HEK293 (cell line): Measurements from ENCODE around the gene STARD4.

Source experiments
- HOXC10 ChIP-seq: sonication (generic); formaldehyde crosslinking; IDR thresholded peaks from 2 replicates; pipeline ENCODE4 v1.8.1; 2023; ENCODE audit warnings: mild to moderate bottlenecking, missing genetic modification reagents
- RBAK ChIP-seq: fragments of 450-650 bp; formaldehyde crosslinking; IDR thresholded peaks from 2 replicates; pipeline ENCODE4 v1.5.1; 2016; ENCODE audit warnings: missing biosample characterization, missing genetic modification characterization
- SCRT2 ChIP-seq: fragments of 450-650 bp; formaldehyde crosslinking; IDR thresholded peaks from 2 replicates; pipeline ENCODE4 v1.5.1; 2016; ENCODE audit warnings: missing biosample characterization, missing genetic modification characterization
- SP3 ChIP-seq: fragments of 450-650 bp; formaldehyde crosslinking; IDR thresholded peaks from 2 replicates; pipeline ENCODE4 v1.5.1; 2016; ENCODE audit warnings: missing biosample characterization, missing genetic modification characterization
- ZEB2 ChIP-seq: fragments of 450-650 bp; formaldehyde crosslinking; IDR thresholded peaks from 2 replicates; pipeline ENCODE4 v1.5.1; 2016; ENCODE audit warnings: missing biosample characterization, missing genetic modification characterization
- ZNF138 ChIP-seq: fragments of 450-650 bp; formaldehyde crosslinking; IDR thresholded peaks from 2 replicates; pipeline ENCODE4 v1.5.1; 2016; ENCODE audit warnings: missing biosample characterization, missing genetic modification characterization, borderline replicate concordance
- ZNF335 ChIP-seq: fragments of 450-650 bp; formaldehyde crosslinking; conservative IDR thresholded peaks from 2 replicates; pipeline ENCODE4 v1.5.1; 2016; ENCODE audit warnings: missing biosample characterization, missing genetic modification characterization
- ZNF341 ChIP-seq: fragments of 450-650 bp; formaldehyde crosslinking; IDR thresholded peaks from 2 replicates; pipeline ENCODE4; 2016; ENCODE audit warnings: low read depth, missing biosample characterization, missing genetic modification characterization
- ZNF416 ChIP-seq: fragments of 450-650 bp; formaldehyde crosslinking; IDR thresholded peaks from 2 replicates; pipeline ENCODE4 v1.5.1; 2016; ENCODE audit warnings: missing biosample characterization, missing genetic modification characterization
- ZNF585B ChIP-seq: fragments of 450-650 bp; formaldehyde crosslinking; IDR thresholded peaks from 2 replicates; pipeline ENCODE4 v1.5.1; 2016; ENCODE audit warnings: missing biosample characterization, missing genetic modification characterization
- ZNF664 ChIP-seq: fragments of 450-650 bp; formaldehyde crosslinking; IDR thresholded peaks from 2 replicates; pipeline ENCODE4 v1.5.1; 2016; ENCODE audit warnings: missing biosample characterization, missing genetic modification characterization
- ZNF777 ChIP-seq: fragments of 450-650 bp; formaldehyde crosslinking; IDR thresholded peaks from 2 replicates; pipeline ENCODE4 v1.5.1; 2017; ENCODE audit warnings: missing biosample characterization, missing genetic modification characterization, borderline replicate concordance
- ZNF785 ChIP-seq: fragments of 450-650 bp; formaldehyde crosslinking; IDR thresholded peaks from 2 replicates; pipeline ENCODE4 v1.5.1; 2016; ENCODE audit warnings: missing biosample characterization, missing genetic modification characterization
- ZXDB ChIP-seq: fragments of 450-650 bp; formaldehyde crosslinking; IDR thresholded peaks from 2 replicates; pipeline ENCODE4 v1.5.1; 2016; ENCODE audit warnings: missing biosample characterization, missing genetic modification characterization
- TF ChIP-seq, protein P1 (sequence below): fragments of 450-650 bp; formaldehyde crosslinking; IDR thresholded peaks from 2 replicates; pipeline ENCODE4 v1.5.0; 2017; ENCODE audit warnings: missing biosample characterization, missing genetic modification characterization, borderline replicate concordance
- TF ChIP-seq, protein P2 (sequence below): fragments of 450-650 bp; formaldehyde crosslinking; IDR thresholded peaks from 2 replicates; pipeline ENCODE4 v1.5.1; 2017; ENCODE audit warnings: missing biosample characterization, missing genetic modification characterization
- TF ChIP-seq, protein P3 (sequence below): fragments of 450-650 bp; formaldehyde crosslinking; IDR thresholded peaks from 2 replicates; pipeline ENCODE4 v1.5.1; 2016; ENCODE audit warnings: missing biosample characterization, missing genetic modification characterization
- TF ChIP-seq, protein P4 (sequence below): fragments of 450-650 bp; formaldehyde crosslinking; IDR thresholded peaks from 2 replicates; pipeline ENCODE4 v1.5.1; 2017; ENCODE audit warnings: missing biosample characterization, missing genetic modification characterization
- TF ChIP-seq, protein P5 (sequence below): fragments of 450-650 bp; formaldehyde crosslinking; IDR thresholded peaks from 2 replicates; pipeline ENCODE4 v1.5.1; 2016; ENCODE audit warnings: missing biosample characterization, missing genetic modification characterization
- TF ChIP-seq, protein P6 (sequence below): fragments of 450-650 bp; formaldehyde crosslinking; IDR thresholded peaks from 2 replicates; pipeline ENCODE4 v1.5.1; 2016; ENCODE audit warnings: missing biosample characterization, missing genetic modification characterization

Gene STARD4

DNA sequence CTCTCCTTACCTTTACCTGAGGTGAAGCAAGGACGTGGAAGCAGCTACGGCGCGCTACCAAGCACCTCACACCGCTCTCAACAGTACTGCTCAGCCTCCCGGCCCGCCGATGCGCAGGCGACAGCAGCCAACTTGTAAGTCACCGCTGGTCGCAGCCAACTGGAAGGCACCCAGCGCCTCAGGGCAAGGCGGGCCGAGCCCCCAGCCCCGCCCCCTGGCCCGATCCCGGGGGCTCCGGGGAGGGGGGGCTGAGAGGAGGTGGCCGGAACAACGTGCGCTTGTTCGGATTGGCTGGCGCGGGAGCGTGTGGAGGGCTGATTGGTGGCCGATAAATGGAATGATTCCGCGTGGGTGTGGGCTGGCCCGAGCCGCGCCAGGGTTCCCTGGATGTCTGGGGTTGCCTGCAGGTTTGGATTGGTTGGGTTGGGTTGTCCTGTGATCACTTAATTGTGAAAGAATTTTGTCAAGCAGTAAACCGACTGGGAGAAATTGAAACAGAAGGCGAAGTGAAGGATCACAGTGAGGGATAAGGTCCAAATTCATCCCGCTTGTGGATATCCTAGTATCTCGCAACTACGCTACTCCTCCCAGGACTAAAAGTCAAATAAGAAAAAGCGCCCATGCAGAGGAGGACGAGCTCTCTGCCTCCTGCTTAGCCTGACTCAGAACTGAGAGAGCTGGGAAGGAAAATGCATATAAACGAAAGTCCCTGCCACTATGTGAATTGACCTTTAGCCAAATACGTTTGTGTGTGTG is at the start of gene STARD4 (continued):
- TF ChIP-seq ZNF341 (tag by site-specific recombination): no peak; the same call in 1 of the 2 replicates
- TF ChIP-seq, protein P1, sequence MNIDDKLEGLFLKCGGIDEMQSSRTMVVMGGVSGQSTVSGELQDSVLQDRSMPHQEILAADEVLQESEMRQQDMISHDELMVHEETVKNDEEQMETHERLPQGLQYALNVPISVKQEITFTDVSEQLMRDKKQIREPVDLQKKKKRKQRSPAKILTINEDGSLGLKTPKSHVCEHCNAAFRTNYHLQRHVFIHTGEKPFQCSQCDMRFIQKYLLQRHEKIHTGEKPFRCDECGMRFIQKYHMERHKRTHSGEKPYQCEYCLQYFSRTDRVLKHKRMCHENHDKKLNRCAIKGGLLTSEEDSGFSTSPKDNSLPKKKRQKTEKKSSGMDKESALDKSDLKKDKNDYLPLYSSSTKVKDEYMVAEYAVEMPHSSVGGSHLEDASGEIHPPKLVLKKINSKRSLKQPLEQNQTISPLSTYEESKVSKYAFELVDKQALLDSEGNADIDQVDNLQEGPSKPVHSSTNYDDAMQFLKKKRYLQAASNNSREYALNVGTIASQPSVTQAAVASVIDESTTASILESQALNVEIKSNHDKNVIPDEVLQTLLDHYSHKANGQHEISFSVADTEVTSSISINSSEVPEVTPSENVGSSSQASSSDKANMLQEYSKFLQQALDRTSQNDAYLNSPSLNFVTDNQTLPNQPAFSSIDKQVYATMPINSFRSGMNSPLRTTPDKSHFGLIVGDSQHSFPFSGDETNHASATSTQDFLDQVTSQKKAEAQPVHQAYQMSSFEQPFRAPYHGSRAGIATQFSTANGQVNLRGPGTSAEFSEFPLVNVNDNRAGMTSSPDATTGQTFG (tag by site-specific recombination): no peak
- TF ChIP-seq, protein P2, sequence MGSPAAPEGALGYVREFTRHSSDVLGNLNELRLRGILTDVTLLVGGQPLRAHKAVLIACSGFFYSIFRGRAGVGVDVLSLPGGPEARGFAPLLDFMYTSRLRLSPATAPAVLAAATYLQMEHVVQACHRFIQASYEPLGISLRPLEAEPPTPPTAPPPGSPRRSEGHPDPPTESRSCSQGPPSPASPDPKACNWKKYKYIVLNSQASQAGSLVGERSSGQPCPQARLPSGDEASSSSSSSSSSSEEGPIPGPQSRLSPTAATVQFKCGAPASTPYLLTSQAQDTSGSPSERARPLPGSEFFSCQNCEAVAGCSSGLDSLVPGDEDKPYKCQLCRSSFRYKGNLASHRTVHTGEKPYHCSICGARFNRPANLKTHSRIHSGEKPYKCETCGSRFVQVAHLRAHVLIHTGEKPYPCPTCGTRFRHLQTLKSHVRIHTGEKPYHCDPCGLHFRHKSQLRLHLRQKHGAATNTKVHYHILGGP (tag by site-specific recombination): no peak
- TF ChIP-seq, protein P3, sequence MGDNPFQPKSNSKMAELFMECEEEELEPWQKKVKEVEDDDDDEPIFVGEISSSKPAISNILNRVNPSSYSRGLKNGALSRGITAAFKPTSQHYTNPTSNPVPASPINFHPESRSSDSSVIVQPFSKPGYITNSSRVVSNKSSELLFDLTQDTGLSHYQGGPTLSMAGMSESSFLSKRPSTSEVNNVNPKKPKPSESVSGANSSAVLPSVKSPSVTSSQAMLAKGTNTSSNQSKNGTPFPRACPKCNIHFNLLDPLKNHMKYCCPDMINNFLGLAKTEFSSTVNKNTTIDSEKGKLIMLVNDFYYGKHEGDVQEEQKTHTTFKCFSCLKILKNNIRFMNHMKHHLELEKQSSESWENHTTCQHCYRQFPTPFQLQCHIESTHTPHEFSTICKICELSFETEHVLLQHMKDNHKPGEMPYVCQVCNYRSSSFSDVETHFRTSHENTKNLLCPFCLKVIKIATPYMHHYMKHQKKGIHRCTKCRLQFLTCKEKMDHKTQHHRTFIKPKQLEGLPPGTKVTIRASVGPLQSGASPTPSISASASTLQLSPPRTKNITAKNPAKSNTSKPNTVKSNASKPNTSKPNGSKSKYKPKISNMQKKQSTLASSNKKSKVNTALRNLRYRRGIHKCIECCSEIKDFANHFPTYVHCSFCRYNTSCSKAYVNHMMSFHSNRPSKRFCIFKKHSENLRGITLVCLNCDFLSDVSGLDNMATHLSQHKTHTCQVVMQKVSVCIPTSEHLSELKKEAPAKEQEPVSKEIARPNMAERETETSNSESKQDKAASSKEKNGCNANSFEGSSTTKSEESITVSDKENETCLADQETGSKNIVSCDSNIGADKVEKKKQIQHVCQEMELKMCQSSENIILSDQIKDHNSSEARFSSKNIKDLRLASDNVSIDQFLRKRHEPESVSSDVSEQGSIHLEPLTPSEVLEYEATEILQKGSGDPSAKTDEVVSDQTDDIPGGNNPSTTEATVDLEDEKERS (tag by site-specific recombination): no peak
- no peak for TF ChIP-seq ZNF785
- no peak for TF ChIP-seq ZNF138 (tag by site-specific recombination)
- TF ChIP-seq, protein P4, sequence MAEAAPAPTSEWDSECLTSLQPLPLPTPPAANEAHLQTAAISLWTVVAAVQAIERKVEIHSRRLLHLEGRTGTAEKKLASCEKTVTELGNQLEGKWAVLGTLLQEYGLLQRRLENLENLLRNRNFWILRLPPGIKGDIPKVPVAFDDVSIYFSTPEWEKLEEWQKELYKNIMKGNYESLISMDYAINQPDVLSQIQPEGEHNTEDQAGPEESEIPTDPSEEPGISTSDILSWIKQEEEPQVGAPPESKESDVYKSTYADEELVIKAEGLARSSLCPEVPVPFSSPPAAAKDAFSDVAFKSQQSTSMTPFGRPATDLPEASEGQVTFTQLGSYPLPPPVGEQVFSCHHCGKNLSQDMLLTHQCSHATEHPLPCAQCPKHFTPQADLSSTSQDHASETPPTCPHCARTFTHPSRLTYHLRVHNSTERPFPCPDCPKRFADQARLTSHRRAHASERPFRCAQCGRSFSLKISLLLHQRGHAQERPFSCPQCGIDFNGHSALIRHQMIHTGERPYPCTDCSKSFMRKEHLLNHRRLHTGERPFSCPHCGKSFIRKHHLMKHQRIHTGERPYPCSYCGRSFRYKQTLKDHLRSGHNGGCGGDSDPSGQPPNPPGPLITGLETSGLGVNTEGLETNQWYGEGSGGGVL (tag by site-specific recombination): no peak
- TF ChIP-seq ZNF777: no peak
- peak; percentile 70; the same call in 1 of the 2 replicates for TF ChIP-seq SCRT2 (tag by site-specific recombination)
- TF ChIP-seq SP3: peak; percentile 93
- TF ChIP-seq, protein P5, sequence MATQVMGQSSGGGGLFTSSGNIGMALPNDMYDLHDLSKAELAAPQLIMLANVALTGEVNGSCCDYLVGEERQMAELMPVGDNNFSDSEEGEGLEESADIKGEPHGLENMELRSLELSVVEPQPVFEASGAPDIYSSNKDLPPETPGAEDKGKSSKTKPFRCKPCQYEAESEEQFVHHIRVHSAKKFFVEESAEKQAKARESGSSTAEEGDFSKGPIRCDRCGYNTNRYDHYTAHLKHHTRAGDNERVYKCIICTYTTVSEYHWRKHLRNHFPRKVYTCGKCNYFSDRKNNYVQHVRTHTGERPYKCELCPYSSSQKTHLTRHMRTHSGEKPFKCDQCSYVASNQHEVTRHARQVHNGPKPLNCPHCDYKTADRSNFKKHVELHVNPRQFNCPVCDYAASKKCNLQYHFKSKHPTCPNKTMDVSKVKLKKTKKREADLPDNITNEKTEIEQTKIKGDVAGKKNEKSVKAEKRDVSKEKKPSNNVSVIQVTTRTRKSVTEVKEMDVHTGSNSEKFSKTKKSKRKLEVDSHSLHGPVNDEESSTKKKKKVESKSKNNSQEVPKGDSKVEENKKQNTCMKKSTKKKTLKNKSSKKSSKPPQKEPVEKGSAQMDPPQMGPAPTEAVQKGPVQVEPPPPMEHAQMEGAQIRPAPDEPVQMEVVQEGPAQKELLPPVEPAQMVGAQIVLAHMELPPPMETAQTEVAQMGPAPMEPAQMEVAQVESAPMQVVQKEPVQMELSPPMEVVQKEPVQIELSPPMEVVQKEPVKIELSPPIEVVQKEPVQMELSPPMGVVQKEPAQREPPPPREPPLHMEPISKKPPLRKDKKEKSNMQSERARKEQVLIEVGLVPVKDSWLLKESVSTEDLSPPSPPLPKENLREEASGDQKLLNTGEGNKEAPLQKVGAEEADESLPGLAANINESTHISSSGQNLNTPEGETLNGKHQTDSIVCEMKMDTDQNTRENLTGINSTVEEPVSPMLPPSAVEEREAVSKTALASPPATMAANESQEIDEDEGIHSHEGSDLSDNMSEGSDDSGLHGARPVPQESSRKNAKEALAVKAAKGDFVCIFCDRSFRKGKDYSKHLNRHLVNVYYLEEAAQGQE: no peak
- peak; percentile 88 for TF ChIP-seq ZEB2
- peak; percentile 85 for TF ChIP-seq ZNF335 (tag by site-specific recombination)
- TF ChIP-seq ZXDB: peak; percentile 71
- TF ChIP-seq ZNF416: no peak
- TF ChIP-seq RBAK: no peak
- TF ChIP-seq ZNF664 (tag by site-specific recombination): no peak
- no peak for TF ChIP-seq HOXC10 (CRISPR knock-in tag)
- TF ChIP-seq, protein P6, sequence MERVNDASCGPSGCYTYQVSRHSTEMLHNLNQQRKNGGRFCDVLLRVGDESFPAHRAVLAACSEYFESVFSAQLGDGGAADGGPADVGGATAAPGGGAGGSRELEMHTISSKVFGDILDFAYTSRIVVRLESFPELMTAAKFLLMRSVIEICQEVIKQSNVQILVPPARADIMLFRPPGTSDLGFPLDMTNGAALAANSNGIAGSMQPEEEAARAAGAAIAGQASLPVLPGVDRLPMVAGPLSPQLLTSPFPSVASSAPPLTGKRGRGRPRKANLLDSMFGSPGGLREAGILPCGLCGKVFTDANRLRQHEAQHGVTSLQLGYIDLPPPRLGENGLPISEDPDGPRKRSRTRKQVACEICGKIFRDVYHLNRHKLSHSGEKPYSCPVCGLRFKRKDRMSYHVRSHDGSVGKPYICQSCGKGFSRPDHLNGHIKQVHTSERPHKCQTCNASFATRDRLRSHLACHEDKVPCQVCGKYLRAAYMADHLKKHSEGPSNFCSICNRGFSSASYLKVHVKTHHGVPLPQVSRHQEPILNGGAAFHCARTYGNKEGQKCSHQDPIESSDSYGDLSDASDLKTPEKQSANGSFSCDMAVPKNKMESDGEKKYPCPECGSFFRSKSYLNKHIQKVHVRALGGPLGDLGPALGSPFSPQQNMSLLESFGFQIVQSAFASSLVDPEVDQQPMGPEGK (tag by site-specific recombination): peak; percentile 100
- no peak for TF ChIP-seq ZNF585B (tag by site-specific recombination)
